ENCODE data around the gene NBDY. TPM values are rescaled to one million over a fixed set of nuclear protein-coding genes. Genes with fewer than 3 reads are reported as not detected.

NBDY gene
- total and polyA plus RNA-seq, 4 donors, result 0.84 to 10.4 (median 5.2) TPM

DNA sequence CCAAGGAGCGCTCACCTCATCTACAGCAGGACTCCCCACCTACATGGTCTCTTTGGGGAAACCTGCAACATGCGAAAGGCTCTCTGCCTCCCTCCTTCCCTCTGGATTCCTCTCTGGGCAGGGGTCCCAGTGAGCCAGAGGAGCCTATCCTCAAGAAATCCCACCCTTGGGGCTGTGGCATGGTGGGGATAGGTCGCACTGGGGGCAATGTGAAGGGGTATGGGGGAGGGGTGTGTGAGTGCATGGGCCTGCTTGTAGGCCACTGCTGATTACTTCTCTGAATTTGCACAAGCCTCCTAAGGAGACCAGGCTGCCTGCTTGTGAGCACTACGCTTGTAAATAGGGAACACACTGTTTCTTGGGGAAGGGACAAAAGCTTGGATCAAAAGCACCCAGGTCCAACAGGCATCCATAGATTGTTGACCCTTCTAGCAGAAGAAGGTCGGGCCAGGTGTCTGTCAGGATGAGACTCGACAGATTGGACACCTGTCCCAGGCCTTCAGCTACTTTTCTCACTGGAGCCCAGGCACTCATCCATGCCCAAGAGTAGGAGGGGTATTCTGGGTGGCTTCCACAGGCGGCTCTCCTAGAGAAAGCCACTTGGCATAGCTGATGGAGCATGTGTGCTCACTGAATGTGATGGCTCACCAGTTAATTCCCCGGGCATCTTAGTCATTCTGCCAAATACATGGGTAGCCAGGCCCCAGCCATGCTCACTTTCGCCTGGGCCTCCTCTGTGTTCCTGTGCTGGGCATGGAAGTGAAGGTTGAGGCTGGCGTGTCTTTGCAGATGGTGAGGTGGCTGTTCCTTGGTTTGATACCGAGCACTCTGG lies 75.0 kb downstream of the NBDY start:
- no peak overlapping the region for H3K4me3 ChIP-seq (ENCODE audit: low read depth in 1 of 3, low read length in 3 of 3)
- H3K27ac ChIP-seq (ENCODE audit: low read depth in 1 of 2, low read length in 2 of 2), result no peak overlapping the region
- H3K36me3 ChIP-seq (ENCODE audit: control insufficient read depth in 4 of 4, insufficient read depth in 3 of 4, low read depth in 1 of 4, low read length in 3 of 4), result no peaks in the 10 kb centered on the region
- no peak for DNase-seq (ENCODE audit: low spot score)
- H3K9me3 ChIP-seq (ENCODE audit: control insufficient read depth in 4 of 4, low read length in 3 of 4), result no peaks in the 10 kb centered on the region
- 80% methylated on average over 11 of the region's 11 CpGs for WGBS
- TF ChIP-seq, protein P1, sequence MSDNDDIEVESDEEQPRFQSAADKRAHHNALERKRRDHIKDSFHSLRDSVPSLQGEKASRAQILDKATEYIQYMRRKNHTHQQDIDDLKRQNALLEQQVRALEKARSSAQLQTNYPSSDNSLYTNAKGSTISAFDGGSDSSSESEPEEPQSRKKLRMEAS (IDR thresholded peaks at IDR 0.05), result no peak
- TF ChIP-seq, protein P2, sequence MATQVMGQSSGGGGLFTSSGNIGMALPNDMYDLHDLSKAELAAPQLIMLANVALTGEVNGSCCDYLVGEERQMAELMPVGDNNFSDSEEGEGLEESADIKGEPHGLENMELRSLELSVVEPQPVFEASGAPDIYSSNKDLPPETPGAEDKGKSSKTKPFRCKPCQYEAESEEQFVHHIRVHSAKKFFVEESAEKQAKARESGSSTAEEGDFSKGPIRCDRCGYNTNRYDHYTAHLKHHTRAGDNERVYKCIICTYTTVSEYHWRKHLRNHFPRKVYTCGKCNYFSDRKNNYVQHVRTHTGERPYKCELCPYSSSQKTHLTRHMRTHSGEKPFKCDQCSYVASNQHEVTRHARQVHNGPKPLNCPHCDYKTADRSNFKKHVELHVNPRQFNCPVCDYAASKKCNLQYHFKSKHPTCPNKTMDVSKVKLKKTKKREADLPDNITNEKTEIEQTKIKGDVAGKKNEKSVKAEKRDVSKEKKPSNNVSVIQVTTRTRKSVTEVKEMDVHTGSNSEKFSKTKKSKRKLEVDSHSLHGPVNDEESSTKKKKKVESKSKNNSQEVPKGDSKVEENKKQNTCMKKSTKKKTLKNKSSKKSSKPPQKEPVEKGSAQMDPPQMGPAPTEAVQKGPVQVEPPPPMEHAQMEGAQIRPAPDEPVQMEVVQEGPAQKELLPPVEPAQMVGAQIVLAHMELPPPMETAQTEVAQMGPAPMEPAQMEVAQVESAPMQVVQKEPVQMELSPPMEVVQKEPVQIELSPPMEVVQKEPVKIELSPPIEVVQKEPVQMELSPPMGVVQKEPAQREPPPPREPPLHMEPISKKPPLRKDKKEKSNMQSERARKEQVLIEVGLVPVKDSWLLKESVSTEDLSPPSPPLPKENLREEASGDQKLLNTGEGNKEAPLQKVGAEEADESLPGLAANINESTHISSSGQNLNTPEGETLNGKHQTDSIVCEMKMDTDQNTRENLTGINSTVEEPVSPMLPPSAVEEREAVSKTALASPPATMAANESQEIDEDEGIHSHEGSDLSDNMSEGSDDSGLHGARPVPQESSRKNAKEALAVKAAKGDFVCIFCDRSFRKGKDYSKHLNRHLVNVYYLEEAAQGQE (IDR thresholded peaks at IDR 0.05), result no peak
- no peak for TF ChIP-seq HNF4A (conservative IDR thresholded peaks at IDR 0.05)
- no peak for TF ChIP-seq GABPA (IDR thresholded peaks at IDR 0.05 in 1 of 2, conservative IDR thresholded peaks at IDR 0.05 in 1 of 2)
- TF ChIP-seq FOXA1 (IDR thresholded peaks at IDR 0.05), result no peak
- TF ChIP-seq, protein P3, sequence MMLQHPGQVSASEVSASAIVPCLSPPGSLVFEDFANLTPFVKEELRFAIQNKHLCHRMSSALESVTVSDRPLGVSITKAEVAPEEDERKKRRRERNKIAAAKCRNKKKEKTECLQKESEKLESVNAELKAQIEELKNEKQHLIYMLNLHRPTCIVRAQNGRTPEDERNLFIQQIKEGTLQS (IDR thresholded peaks at IDR 0.05), result no peak
- no peak for TF ChIP-seq HNF4G (IDR thresholded peaks at IDR 0.05)
- TF ChIP-seq, protein P4, sequence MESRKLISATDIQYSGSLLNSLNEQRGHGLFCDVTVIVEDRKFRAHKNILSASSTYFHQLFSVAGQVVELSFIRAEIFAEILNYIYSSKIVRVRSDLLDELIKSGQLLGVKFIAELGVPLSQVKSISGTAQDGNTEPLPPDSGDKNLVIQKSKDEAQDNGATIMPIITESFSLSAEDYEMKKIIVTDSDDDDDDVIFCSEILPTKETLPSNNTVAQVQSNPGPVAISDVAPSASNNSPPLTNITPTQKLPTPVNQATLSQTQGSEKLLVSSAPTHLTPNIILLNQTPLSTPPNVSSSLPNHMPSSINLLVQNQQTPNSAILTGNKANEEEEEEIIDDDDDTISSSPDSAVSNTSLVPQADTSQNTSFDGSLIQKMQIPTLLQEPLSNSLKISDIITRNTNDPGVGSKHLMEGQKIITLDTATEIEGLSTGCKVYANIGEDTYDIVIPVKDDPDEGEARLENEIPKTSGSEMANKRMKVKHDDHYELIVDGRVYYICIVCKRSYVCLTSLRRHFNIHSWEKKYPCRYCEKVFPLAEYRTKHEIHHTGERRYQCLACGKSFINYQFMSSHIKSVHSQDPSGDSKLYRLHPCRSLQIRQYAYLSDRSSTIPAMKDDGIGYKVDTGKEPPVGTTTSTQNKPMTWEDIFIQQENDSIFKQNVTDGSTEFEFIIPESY (IDR thresholded peaks at IDR 0.05), result no peak
- TF ChIP-seq FOXA2 (IDR thresholded peaks at IDR 0.05), result no peak
- no peak for TF ChIP-seq RAD21 (IDR thresholded peaks at IDR 0.05)
- no peak for TF ChIP-seq YY1 (IDR thresholded peaks at IDR 0.05)
- TF ChIP-seq RXRA (IDR thresholded peaks at IDR 0.05), result no peak
- TF ChIP-seq JUND (IDR thresholded peaks at IDR 0.05), result no peak
- TF ChIP-seq SP1 (IDR thresholded peaks at IDR 0.05), result no peak
- TF ChIP-seq, protein P5, sequence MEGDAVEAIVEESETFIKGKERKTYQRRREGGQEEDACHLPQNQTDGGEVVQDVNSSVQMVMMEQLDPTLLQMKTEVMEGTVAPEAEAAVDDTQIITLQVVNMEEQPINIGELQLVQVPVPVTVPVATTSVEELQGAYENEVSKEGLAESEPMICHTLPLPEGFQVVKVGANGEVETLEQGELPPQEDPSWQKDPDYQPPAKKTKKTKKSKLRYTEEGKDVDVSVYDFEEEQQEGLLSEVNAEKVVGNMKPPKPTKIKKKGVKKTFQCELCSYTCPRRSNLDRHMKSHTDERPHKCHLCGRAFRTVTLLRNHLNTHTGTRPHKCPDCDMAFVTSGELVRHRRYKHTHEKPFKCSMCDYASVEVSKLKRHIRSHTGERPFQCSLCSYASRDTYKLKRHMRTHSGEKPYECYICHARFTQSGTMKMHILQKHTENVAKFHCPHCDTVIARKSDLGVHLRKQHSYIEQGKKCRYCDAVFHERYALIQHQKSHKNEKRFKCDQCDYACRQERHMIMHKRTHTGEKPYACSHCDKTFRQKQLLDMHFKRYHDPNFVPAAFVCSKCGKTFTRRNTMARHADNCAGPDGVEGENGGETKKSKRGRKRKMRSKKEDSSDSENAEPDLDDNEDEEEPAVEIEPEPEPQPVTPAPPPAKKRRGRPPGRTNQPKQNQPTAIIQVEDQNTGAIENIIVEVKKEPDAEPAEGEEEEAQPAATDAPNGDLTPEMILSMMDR (IDR thresholded peaks at IDR 0.05; ENCODE audit: low read depth, low read length, missing input control), result no peak
- no peak for TF ChIP-seq NR2F2 (IDR thresholded peaks at IDR 0.05)
- TF ChIP-seq TAF1 (conservative IDR thresholded peaks at IDR 0.05), result no peak
- no peak for TF ChIP-seq EGR1 (IDR thresholded peaks at IDR 0.05; ENCODE audit: low read depth in 2 of 2)
- no peaks in the 10 kb centered on the region for H3K27me3 ChIP-seq (ENCODE audit: control insufficient read depth in 4 of 4, insufficient read depth in 4 of 4, low read length in 3 of 4)
- H3K9ac ChIP-seq (ENCODE audit: low read depth in 1 of 2, low read length in 2 of 2), result no peak overlapping the region
- H3K4me1 ChIP-seq (ENCODE audit: control insufficient read depth in 4 of 4, insufficient read depth in 4 of 4, low read length in 3 of 4), result peaks cover 0 to 19% (median 7%) of the 10 kb centered on the region in 4 donors
